A549 (cell line): Measurements from ENCODE around the gene CFAP119. TPM values are rescaled to one million over a fixed set of nuclear protein-coding genes. Genes with fewer than 3 reads are reported as not detected.

Source experiments
- ATAC-seq, 2 experiments: fragments of 200-7000 bp in 1 of 2; fragments of >200 bp in 1 of 2; cut with Nextera tagmentation in 1 of 2; cut with Tn5 transposase in 1 of 2; 3 replicates each; pipeline versions ENCODE4 v1.8.0 to v1.9.1; 2018 to 2020; ENCODE audit warnings: mild to moderate bottlenecking in 1 of 2, moderate library complexity in 1 of 2
- CTCF ChIA-PET: fragments of 300-600 bp; sonication (Branson Sonifier 250); formaldehyde crosslinking; extraction: SDS; loops from one replicate; lab custom pipeline; 2021; ENCODE audit warnings: antibody characterized with exemption, inconsistent platforms; lab: Yijun Ruan, JAX
- POLR2A ChIA-PET: fragments of 350-600 bp; formaldehyde crosslinking; extraction: SDS; loops from one replicate; lab custom pipeline; 2021; ENCODE audit warnings: antibody characterized with exemption, inconsistent platforms; lab: Yijun Ruan, JAX
- DNase-seq, 2 experiments: peaks; one replicate each; pipeline versions ENCODE4 v3.0.0 to v3.0.0-alpha.2; 2011 to 2016; ENCODE audit warnings: low read depth in 1 of 2, low spot score in 1 of 2
- FAIRE-seq: peaks from 2 replicates; lab custom pipeline; 2011; peaks lifted over from hg19 to GRCh38; lab: Jason Lieb, UNC
- H3K27ac ChIP-seq, 2 experiments: fragments of >200 bp; sonication (Bioruptor Twin); formaldehyde crosslinking; 3 replicates each; pipeline ENCODE4 v1.5.1; 2016 to 2017
- H3K4me1 ChIP-seq: fragments of >200 bp; sonication (Bioruptor Twin); formaldehyde crosslinking; 3 replicates; pipeline ENCODE4 v1.6.1; 2016
- H3K4me2 ChIP-seq: fragments of >200 bp; sonication (Bioruptor Twin); formaldehyde crosslinking; 3 replicates; pipeline ENCODE4 v1.6.1; 2016
- H3K4me3 ChIP-seq: fragments of >200 bp; sonication (Bioruptor Twin); formaldehyde crosslinking; 3 replicates; pipeline ENCODE4 v1.5.1; 2016
- H3K9me3 ChIP-seq: fragments of >200 bp; sonication (Bioruptor Twin); formaldehyde crosslinking; 3 replicates; pipeline ENCODE4 v1.6.1; 2016
- CBX2 ChIP-seq: fragments of 200-600 bp; sonication (generic); IDR thresholded peaks from 2 replicates; pipeline ENCODE4 v1.6.1; 2016; ENCODE audit warnings: low read depth, mild to moderate bottlenecking, borderline replicate concordance
- CHD2 ChIP-seq: fragments of 150-350 bp; IDR thresholded peaks from 2 replicates; pipeline ENCODE4 v1.6.1; 2014; ENCODE audit warnings: low read length; ENCODE audit not compliant: partially characterized antibody
- CHD4 ChIP-seq: fragments of 200-600 bp; sonication (generic); IDR thresholded peaks from 2 replicates; pipeline ENCODE4 v1.6.1; 2016; ENCODE audit warnings: antibody characterized with exemption, mild to moderate bottlenecking, borderline replicate concordance
- EHMT2 ChIP-seq: fragments of 200-600 bp; sonication (generic); IDR thresholded peaks from 2 replicates; pipeline ENCODE4 v1.6.1; 2016; ENCODE audit warnings: antibody characterized with exemption, low read depth, mild to moderate bottlenecking, moderate library complexity
- FOSL2 ChIP-seq, 2 experiments: fragments of 450-650 bp in 1 of 2; fragments of >200 bp in 1 of 2; sonication (Bioruptor Twin) in 1 of 2; formaldehyde crosslinking; IDR thresholded peaks; 2 replicates each; pipeline versions ENCODE4 v1.5.0 to v1.6.1; 2016 to 2020; ENCODE audit warnings: mild to moderate bottlenecking in 1 of 2, moderate library complexity in 1 of 2
- GATA3 ChIP-seq: IDR thresholded peaks from 2 replicates; pipeline ENCODE4 v1.6.1; 2012; ENCODE audit warnings: borderline replicate concordance
- HEYL ChIP-seq: fragments of 250-450 bp; sonication (Bioruptor Pico); IDR thresholded peaks from 2 replicates; pipeline ENCODE4 v1.8.0; 2021; ENCODE audit warnings: mild to moderate bottlenecking, moderate library complexity
- HOXB13 ChIP-seq: fragments of 250-450 bp; sonication (Bioruptor Pico); IDR thresholded peaks from 2 replicates; pipeline ENCODE4 v1.5.0; 2020; ENCODE audit warnings: low read depth, mild to moderate bottlenecking, moderate library complexity
- JUN ChIP-seq, 2 experiments: fragments of >200 bp; sonication (Bioruptor Twin); formaldehyde crosslinking; IDR thresholded peaks; 2 replicates in 1 of 2; 3 replicates in 1 of 2; pipeline ENCODE4 v1.6.1; 2016 to 2017
- JUNB ChIP-seq: fragments of >200 bp; sonication (Bioruptor Twin); formaldehyde crosslinking; IDR thresholded peaks from 2 replicates; pipeline ENCODE4 v1.6.1; 2016
- KDM1A ChIP-seq: fragments of 200-600 bp; sonication (generic); IDR thresholded peaks from 2 replicates; pipeline ENCODE4 v1.6.1; 2016; ENCODE audit warnings: low read depth, mild to moderate bottlenecking
- MAFK ChIP-seq: fragments of 450-650 bp; IDR thresholded peaks from 2 replicates; pipeline ENCODE4 v1.6.1; 2014; ENCODE audit not compliant: partially characterized antibody
- MAZ ChIP-seq: fragments of 150-350 bp; IDR thresholded peaks from 2 replicates; pipeline ENCODE4 v1.6.1; 2014; ENCODE audit warnings: antibody characterized with exemption, low read depth, low read length, borderline replicate concordance
- NPAS2 ChIP-seq: fragments of 250-450 bp; sonication (Bioruptor Pico); IDR thresholded peaks from 2 replicates; pipeline ENCODE4 v1.8.0; 2022; ENCODE audit warnings: mild to moderate bottlenecking, moderate library complexity, borderline replicate concordance
- NR3C1 ChIP-seq: fragments of >200 bp; sonication (Bioruptor Twin); formaldehyde crosslinking; IDR thresholded peaks from 3 replicates; pipeline ENCODE4 v1.6.1; 2017
- POLR2AphosphoS2 ChIP-seq: conservative IDR thresholded peaks from 2 replicates; pipeline ENCODE4 v1.6.1; 2012; ENCODE audit warnings: low read length, improper control_type of control experiment, inconsistent platforms
- RAD21 ChIP-seq, 2 experiments: fragments of >200 bp in 1 of 2; sonication (Bioruptor Twin) in 1 of 2; formaldehyde crosslinking in 1 of 2; IDR thresholded peaks in 1 of 2; conservative IDR thresholded peaks in 1 of 2; 2 replicates in 1 of 2; 3 replicates in 1 of 2; pipeline ENCODE4 v1.6.1; 2012 to 2018; ENCODE audit warnings: inconsistent platforms in 1 of 2
- RNF2 ChIP-seq: fragments of 200-600 bp; sonication (generic); IDR thresholded peaks from 2 replicates; pipeline ENCODE4 v1.6.1; 2016; ENCODE audit warnings: low read depth, mild to moderate bottlenecking, antibody characterized with exemption, moderate library complexity, borderline replicate concordance
- SREBF2 ChIP-seq: fragments of 450-650 bp; IDR thresholded peaks from 2 replicates; pipeline ENCODE4 v1.6.1; 2014; ENCODE audit warnings: mild to moderate bottlenecking, moderate library complexity
- ZC3H11A ChIP-seq: fragments of 450-650 bp; IDR thresholded peaks from 2 replicates; pipeline ENCODE4 v1.6.1; 2014; ENCODE audit warnings: antibody characterized with exemption, mild to moderate bottlenecking
- ZNF302 ChIP-seq: fragments of 250-450 bp; sonication (Bioruptor Pico); IDR thresholded peaks from 2 replicates; pipeline ENCODE4 v1.9.0; 2021; ENCODE audit warnings: inconsistent platforms, mild to moderate bottlenecking, moderate library complexity
- WGBS: methylation state at CpG from one replicate; pipeline ENCODE4 v1.1.6; 2017; ENCODE audit errors: missing lambda C conversion rate; 5-methylcytosine and 5-hydroxymethylcytosine counted together
- polyA plus RNA-seq, 4 experiments: library from polyadenylated mRNA; depleted of rRNA in 3 of 4; stranded (reverse); fragments of >200 nt; fragmentation: RNase III in 1 of 4; extraction: RNeasy Plus Mini Kit Qiagen cat#74134 plus additional on column Dnase treatment in 1 of 4; gene quantifications; 2 replicates in 3 of 4; 3 replicates in 1 of 4; pipeline ENCODE4 v1.2.3, GENCODE V29; 2011 to 2017
- TF ChIP-seq, protein P1 (sequence below): IDR thresholded peaks from 2 replicates; pipeline ENCODE4 v1.6.1; 2012
- TF ChIP-seq, protein P2 (sequence below): IDR thresholded peaks from 2 replicates; pipeline ENCODE4 v1.6.1; 2012; ENCODE audit warnings: low read depth, borderline replicate concordance

The CFAP119 gene
- polyA plus RNA-seq, 2 of the 4 experiments (the other 2 are of a cell fraction), result 4.5 to 9.5 TPM

DNA sequence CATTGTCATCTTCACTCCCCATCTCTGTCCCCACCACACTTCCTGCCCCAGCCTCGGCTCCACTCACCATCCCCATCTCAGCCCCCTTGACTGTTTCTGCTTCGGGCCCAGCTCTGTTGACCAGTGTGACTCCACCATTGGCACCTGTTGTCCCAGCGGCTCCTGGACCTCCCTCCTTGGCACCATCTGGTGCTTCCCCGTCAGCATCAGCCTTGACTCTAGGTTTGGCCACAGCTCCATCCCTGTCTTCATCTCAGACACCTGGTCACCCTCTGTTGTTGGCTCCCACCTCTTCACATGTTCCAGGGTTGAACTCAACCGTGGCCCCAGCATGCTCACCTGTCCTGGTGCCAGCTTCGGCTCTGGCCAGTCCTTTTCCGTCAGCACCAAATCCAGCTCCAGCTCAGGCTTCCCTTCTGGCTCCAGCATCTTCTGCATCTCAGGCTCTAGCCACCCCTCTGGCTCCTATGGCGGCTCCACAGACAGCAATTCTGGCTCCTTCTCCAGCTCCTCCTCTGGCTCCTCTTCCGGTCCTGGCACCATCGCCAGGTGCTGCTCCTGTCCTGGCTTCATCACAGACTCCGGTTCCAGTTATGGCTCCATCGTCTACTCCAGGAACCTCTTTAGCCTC lies 38.0 kb downstream of the CFAP119 start:
- Histone ChIP-seq H3K9me3 (no peaks in the 10 kb centered on the region), H3K4me2 (no peak overlapping the region), H3K4me1 (no peaks in the 10 kb centered on the region), H3K4me3 (no peak overlapping the region), H3K27ac (no peak overlapping the region)
- DNase-seq (no peak), FAIRE-seq (no peak), ATAC-seq (no peak)
- ChIA-PET CTCF (interaction anchor here (0.7 to 2.1 kb wide), 8 partner anchors 9 to 30 kb away, joined by 3 to 6 read pairs (median 4); partner anchors contain the start of gene PHKG2), POLR2A (interaction anchor here (0.5 to 0.7 kb wide), 2 partner anchors 24 to 899 kb away, joined by 3 to 4 read pairs; no protein-coding TSS in a partner anchor)
- TF ChIP-seq CHD2 (no peak), MAFK (no peak), EHMT2 (no peak), HOXB13 (no peak), JUN (IDR thresholded peaks at IDR 0.05) (0 out of 5 replicates have a peak, but pooled peaks of 1 of the 2 experiments have one; percentile 13), CHD4 (no peak)
- WGBS, result 96% methylated on average over 12 of the region's 12 CpGs

DNA sequence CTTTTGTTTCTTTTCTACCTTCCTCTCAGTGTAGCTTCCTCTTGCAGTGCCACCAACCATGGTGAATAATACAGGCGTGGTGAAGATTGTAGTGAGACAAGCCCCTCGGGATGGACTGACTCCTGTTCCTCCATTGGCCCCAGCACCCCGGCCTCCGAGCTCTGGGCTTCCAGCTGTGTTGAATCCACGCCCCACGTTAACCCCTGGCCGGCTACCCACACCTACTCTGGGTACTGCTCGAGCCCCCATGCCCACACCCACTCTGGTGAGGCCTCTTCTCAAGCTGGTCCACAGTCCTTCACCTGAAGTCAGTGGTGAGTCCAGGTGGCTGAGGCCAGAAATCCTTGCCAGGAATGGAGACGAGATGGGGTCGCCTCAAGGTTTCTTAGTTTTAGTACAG lies 38.9 kb downstream of the CFAP119 start:
- Histone ChIP-seq H3K27ac (no peak overlapping the region), H3K4me1 (no peaks in the 10 kb centered on the region), H3K9me3 (no peaks in the 10 kb centered on the region), H3K4me2 (no peak overlapping the region), H3K4me3 (no peak overlapping the region)
- ChIA-PET POLR2A (no interaction called here), CTCF (interaction anchor here (1.1 to 2.1 kb wide), 8 partner anchors 8 to 25 kb away, joined by 3 to 7 read pairs (median 5); partner anchors contain the start of gene PHKG2)
- 88% methylated on average over 10 of the region's 10 CpGs for WGBS
- DNase-seq (no peak), FAIRE-seq (no peak), ATAC-seq (no peak)
- TF ChIP-seq ZNF302 (no peak), RNF2 (no peak)

DNA sequence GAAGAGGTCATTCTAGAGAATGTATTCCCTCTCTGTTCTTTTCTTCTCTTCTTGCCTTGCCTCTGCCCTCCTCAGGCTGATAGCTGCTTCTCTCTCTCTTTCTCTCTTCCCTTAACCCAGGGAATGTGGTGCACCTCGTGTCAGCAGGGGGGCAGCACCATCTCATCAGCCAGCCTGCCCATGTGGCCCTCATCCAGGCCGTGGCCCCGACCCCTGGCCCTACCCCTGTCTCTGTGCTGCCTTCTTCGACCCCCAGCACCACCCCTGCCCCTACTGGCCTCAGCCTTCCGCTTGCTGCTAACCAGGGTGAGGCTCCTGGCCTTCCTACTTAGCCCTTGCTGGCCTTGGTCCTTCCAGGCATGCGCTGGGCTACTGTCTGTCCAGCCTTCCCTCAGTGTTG lies 39.4 kb downstream of the CFAP119 start:
- H3K27ac ChIP-seq, result no peak overlapping the region
- H3K9me3 ChIP-seq, result no peaks in the 10 kb centered on the region
- DNase-seq (no peak), ATAC-seq (peak; percentile 47 to 60; a peak in 4 of 6 replicates), FAIRE-seq (no peak)
- TF ChIP-seq RNF2 (no peak), HEYL (no peak), FOSL2 (IDR thresholded peaks at IDR 0.05) (no peak), FOSL2 (CRISPR knock-in tag; IDR thresholded peaks at IDR 0.05) (no peak), SREBF2 (no peak), CBX2 (no peak), NR3C1 (no peak), ZC3H11A (no peak), KDM1A (no peak), POLR2AphosphoS2 (no peak), EHMT2 (no peak), RAD21 (conservative IDR thresholded peaks at IDR 0.05 in 1 of 2, IDR thresholded peaks at IDR 0.05 in 1 of 2) (no peak; a peak in 1 of 5 replicates), NPAS2 (CRISPR knock-in tag) (no peak), CHD2 (no peak), JUN (IDR thresholded peaks at IDR 0.05) (no peak), JUNB (no peak), MAZ (no peak), GATA3 (no peak)
- TF ChIP-seq, protein P1, sequence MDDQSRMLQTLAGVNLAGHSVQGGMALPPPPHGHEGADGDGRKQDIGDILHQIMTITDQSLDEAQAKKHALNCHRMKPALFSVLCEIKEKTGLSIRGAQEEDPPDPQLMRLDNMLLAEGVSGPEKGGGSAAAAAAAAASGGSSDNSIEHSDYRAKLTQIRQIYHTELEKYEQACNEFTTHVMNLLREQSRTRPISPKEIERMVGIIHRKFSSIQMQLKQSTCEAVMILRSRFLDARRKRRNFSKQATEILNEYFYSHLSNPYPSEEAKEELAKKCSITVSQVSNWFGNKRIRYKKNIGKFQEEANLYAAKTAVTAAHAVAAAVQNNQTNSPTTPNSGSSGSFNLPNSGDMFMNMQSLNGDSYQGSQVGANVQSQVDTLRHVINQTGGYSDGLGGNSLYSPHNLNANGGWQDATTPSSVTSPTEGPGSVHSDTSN, result no peak
- TF ChIP-seq, protein P2, sequence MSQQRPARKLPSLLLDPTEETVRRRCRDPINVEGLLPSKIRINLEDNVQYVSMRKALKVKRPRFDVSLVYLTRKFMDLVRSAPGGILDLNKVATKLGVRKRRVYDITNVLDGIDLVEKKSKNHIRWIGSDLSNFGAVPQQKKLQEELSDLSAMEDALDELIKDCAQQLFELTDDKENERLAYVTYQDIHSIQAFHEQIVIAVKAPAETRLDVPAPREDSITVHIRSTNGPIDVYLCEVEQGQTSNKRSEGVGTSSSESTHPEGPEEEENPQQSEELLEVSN, result no peak
- H3K4me2 ChIP-seq, result no peak overlapping the region
- CTCF ChIA-PET, result interaction anchor here (0.9 to 2.1 kb wide), 6 partner anchors 10 to 26 kb away, joined by 3 to 7 read pairs (median 4); partner anchors contain the start of gene PHKG2
- H3K4me1 ChIP-seq, result no peaks in the 10 kb centered on the region
- H3K4me3 ChIP-seq, result no peak overlapping the region
- POLR2A ChIA-PET, result no interaction called here
- WGBS, result 78% methylated on average over 5 of the region's 6 CpGs
